Panc1 (cell line): Measurements from ENCODE around the gene ASMTL. TPM values are rescaled to one million over a fixed set of nuclear protein-coding genes. Genes with fewer than 3 reads are reported as not detected.

ENCODE experiments used
- ATAC-seq: fragments of 200-7000 bp; cut with Tn5 transposase; 2 replicates; pipeline ENCODE4 v1.9.1; 2020; ENCODE audit warnings: mild to moderate bottlenecking, moderate library complexity
- BruUV-seq: library from RNA; stranded (reverse); fragments of 400-500 nt; replicated peaks from 2 replicates; lab custom pipeline; 2021; lab: Mats Ljungman, UMichigan
- CTCF ChIA-PET: fragments of 300-600 bp; sonication (Branson Sonifier 250); formaldehyde crosslinking; loops from one replicate; lab custom pipeline; 2022; ENCODE audit warnings: antibody characterized with exemption; lab: Charles Lee
- POLR2A ChIA-PET: fragments of 300-600 bp; sonication (Branson Sonifier 250); formaldehyde crosslinking; loops from one replicate; lab custom pipeline; 2022; ENCODE audit warnings: antibody characterized with exemption; lab: Charles Lee
- DNase-seq: peaks from one replicate; pipeline ENCODE4 v3.0.0-alpha.2; 2010; ENCODE audit warnings: low read depth, low spot score
- H3K27ac ChIP-seq: 2 replicates; pipeline ENCODE4 v1.5.1; 2011; ENCODE audit warnings: mild to moderate bottlenecking, low read length, inconsistent platforms
- H3K27me3 ChIP-seq: fragments of 200-500 bp; sonication (Bioruptor generic); 2 replicates; pipeline ENCODE4 v1.6.0; 2014; ENCODE audit warnings: low read length, inconsistent platforms; ENCODE audit not compliant: control insufficient read depth, insufficient read depth
- H3K36me3 ChIP-seq: fragments of 200-500 bp; sonication (Bioruptor generic); 2 replicates; pipeline ENCODE4 v1.5.1; 2014; ENCODE audit warnings: inconsistent platforms, mild to moderate bottlenecking, low read length, moderate library complexity; ENCODE audit not compliant: control insufficient read depth, insufficient read depth
- H3K4me1 ChIP-seq: 2 replicates; pipeline ENCODE4 v1.5.1; 2011; ENCODE audit warnings: inconsistent platforms, mild to moderate bottlenecking, low read length, moderate library complexity; ENCODE audit not compliant: control insufficient read depth, insufficient read depth
- H3K4me3 ChIP-seq, 2 experiments: 2 replicates each; pipeline ENCODE4 v1.5.1; 2011 to 2012; ENCODE audit warnings: low read depth in 2 of 2, low read length in 2 of 2, mild to moderate bottlenecking in 2 of 2, inconsistent platforms in 1 of 2, moderate library complexity in 1 of 2
- H3K9me3 ChIP-seq: fragments of 200-500 bp; sonication (Bioruptor generic); 2 replicates; pipeline ENCODE4 v1.5.1; 2014; ENCODE audit warnings: low read depth, mild to moderate bottlenecking, inconsistent platforms, low read length, moderate library complexity; ENCODE audit not compliant: control insufficient read depth, insufficient read depth
- POLR2AphosphoS5 ChIP-seq: IDR thresholded peaks from 2 replicates; pipeline ENCODE4 v1.6.1; 2012; ENCODE audit warnings: mild to moderate bottlenecking, low read depth, low read length, moderate library complexity
- SIN3A ChIP-seq: IDR thresholded peaks from 2 replicates; pipeline ENCODE4 v1.6.1; 2012; ENCODE audit warnings: low read depth, mild to moderate bottlenecking, low read length, moderate library complexity, borderline replicate concordance; ENCODE audit not compliant: insufficient read depth
- TCF7L2 ChIP-seq: IDR thresholded peaks from 2 replicates; pipeline ENCODE4 v1.6.1; 2011; ENCODE audit warnings: mild to moderate bottlenecking, low read depth, low read length, inconsistent platforms
- in situ Hi-C: cut with HindIII; loops from 2 replicates; pipeline ENCODE4 v1.10.0; 2016; ENCODE audit warnings: low sequenced_read_pairs, low pct_unique_long_range_greater_than_20kb
- intact Hi-C: fragments of 100-400 bp; cut with micrococcal nuclease; formaldehyde crosslinking; loops from one replicate; pipeline ENCODE4 v1.10.0; 2022; ENCODE audit not compliant: unreplicated experiment
- total RNA-seq: library from RNA; stranded (reverse); gene quantifications from one replicate; pipeline ENCODE4 v1.2.1, GENCODE V29; 2021; ENCODE audit not compliant: unreplicated experiment
- TF ChIP-seq, protein P1 (sequence below): fragments of 450-650 bp; IDR thresholded peaks from 2 replicates; pipeline ENCODE4 v1.5.1; 2017; ENCODE audit warnings: mild to moderate bottlenecking
- TF ChIP-seq, protein P2 (sequence below), 2 experiments: IDR thresholded peaks; 2 replicates each; pipeline ENCODE4 v1.6.1; 2011 to 2012; ENCODE audit warnings: low read depth in 2 of 2, control low read depth in 1 of 2, low read length in 1 of 2, mild to moderate bottlenecking in 1 of 2, moderate library complexity in 1 of 2; ENCODE audit not compliant: insufficient read depth in 1 of 2

Gene ASMTL
- total RNA-seq, 1 experiment from 2014 or later: 16.5 TPM

DNA sequence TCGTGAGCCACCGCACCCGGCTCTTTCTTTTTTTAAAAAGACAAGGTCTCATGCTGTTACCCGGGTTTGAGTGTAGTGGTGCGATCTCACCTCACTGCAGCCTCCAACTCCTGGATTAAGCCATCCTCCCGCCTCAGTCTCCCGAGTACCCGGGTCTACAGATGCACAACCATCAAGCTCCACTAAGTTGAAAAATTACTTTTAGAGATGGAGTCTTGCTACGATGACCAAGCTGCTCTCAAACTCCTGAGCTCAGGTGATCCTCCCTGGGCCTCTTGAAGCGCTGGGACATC, 62.8 kb downstream of the ASMTL start:
- POLR2A ChIA-PET: no interaction called here
- no TSS peak for BruUV-seq
- TF ChIP-seq, protein P1, sequence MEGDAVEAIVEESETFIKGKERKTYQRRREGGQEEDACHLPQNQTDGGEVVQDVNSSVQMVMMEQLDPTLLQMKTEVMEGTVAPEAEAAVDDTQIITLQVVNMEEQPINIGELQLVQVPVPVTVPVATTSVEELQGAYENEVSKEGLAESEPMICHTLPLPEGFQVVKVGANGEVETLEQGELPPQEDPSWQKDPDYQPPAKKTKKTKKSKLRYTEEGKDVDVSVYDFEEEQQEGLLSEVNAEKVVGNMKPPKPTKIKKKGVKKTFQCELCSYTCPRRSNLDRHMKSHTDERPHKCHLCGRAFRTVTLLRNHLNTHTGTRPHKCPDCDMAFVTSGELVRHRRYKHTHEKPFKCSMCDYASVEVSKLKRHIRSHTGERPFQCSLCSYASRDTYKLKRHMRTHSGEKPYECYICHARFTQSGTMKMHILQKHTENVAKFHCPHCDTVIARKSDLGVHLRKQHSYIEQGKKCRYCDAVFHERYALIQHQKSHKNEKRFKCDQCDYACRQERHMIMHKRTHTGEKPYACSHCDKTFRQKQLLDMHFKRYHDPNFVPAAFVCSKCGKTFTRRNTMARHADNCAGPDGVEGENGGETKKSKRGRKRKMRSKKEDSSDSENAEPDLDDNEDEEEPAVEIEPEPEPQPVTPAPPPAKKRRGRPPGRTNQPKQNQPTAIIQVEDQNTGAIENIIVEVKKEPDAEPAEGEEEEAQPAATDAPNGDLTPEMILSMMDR: no peak
- TF ChIP-seq POLR2AphosphoS5 (no peak), TCF7L2 (no peak), SIN3A (no peak)
- TF ChIP-seq, protein P2, sequence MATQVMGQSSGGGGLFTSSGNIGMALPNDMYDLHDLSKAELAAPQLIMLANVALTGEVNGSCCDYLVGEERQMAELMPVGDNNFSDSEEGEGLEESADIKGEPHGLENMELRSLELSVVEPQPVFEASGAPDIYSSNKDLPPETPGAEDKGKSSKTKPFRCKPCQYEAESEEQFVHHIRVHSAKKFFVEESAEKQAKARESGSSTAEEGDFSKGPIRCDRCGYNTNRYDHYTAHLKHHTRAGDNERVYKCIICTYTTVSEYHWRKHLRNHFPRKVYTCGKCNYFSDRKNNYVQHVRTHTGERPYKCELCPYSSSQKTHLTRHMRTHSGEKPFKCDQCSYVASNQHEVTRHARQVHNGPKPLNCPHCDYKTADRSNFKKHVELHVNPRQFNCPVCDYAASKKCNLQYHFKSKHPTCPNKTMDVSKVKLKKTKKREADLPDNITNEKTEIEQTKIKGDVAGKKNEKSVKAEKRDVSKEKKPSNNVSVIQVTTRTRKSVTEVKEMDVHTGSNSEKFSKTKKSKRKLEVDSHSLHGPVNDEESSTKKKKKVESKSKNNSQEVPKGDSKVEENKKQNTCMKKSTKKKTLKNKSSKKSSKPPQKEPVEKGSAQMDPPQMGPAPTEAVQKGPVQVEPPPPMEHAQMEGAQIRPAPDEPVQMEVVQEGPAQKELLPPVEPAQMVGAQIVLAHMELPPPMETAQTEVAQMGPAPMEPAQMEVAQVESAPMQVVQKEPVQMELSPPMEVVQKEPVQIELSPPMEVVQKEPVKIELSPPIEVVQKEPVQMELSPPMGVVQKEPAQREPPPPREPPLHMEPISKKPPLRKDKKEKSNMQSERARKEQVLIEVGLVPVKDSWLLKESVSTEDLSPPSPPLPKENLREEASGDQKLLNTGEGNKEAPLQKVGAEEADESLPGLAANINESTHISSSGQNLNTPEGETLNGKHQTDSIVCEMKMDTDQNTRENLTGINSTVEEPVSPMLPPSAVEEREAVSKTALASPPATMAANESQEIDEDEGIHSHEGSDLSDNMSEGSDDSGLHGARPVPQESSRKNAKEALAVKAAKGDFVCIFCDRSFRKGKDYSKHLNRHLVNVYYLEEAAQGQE (IDR thresholded peaks at IDR 0.05; ENCODE audit: insufficient read depth in 1 of 2, low read depth in 2 of 2, low read length in 1 of 2): no peak
- intact Hi-C loops (no loop called here), in situ Hi-C loops (no loop called here)
- no peaks in the 10 kb centered on the region for H3K27me3 ChIP-seq
- DNase-seq (no peak), ATAC-seq (no peak)
- no peak overlapping the region for H3K4me3 ChIP-seq
- CTCF ChIA-PET: no interaction called here
- H3K27ac ChIP-seq: no peak overlapping the region
- peaks cover 3% of the 10 kb centered on the region; the same call in 1 of the 2 replicates for H3K36me3 ChIP-seq
- H3K9me3 ChIP-seq: no peaks in the 10 kb centered on the region
- H3K4me1 ChIP-seq: peaks cover 3% of the 10 kb centered on the region; the same call in 1 of the 2 replicates

DNA sequence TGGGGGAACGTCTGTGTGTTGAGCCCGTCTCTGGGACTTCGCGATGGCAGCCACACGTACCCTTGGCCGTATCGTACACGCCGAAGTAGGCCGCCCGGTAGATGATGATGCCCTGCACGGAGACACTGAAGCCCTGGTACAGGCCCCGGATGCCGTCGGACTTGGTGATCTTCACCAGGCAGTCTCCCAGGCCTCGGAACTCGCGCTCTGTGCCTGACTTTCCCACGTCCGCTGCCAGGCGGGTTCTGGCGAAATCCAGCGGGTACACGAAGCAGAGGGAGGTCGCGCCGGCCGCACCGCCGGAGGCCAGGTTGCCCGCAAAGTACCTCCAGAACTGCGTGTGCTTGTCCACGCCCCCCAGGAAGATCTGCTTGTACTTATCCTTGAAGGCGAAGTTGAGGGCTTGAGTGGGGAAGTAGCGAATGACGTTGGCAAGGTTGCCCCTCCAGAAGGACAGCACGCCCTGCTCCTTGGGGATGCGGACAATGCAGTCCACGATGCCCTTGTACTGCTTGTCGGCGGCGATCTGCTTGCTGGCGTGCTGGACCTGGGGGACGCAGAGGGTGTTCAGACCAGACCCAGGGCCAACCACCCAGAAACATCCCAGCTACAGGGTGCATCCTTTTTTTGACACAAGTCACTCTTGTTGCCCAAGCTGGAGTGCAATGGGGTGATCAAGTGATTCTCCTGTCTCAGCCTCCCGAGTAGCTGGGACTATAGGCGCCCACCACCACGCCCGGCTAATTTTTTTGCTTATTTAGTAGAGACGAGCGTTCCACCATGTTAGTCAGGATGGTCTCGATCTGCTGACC, 63.3 kb downstream of the ASMTL start:
- no peak overlapping the region for H3K4me3 ChIP-seq
- no peaks in the 10 kb centered on the region for H3K9me3 ChIP-seq
- peaks cover 3% of the 10 kb centered on the region; the same call in 1 of the 2 replicates for H3K36me3 ChIP-seq
- intact Hi-C loops (no loop called here), in situ Hi-C loops (no loop called here)
- DNase-seq (no peak), ATAC-seq (no peak)
- ChIA-PET CTCF (no interaction called here), POLR2A (no interaction called here)
- H3K4me1 ChIP-seq: peaks cover 2% of the 10 kb centered on the region; the same call in 1 of the 2 replicates
- no TSS peak for BruUV-seq
- TF ChIP-seq, protein P1: no peak
- no peaks in the 10 kb centered on the region for H3K27me3 ChIP-seq
- no peak overlapping the region for H3K27ac ChIP-seq
